Smooth muscle cell (in vitro differentiated cells): ENCODE data around the gene ABTB2. TPM values are rescaled to one million over a fixed set of nuclear protein-coding genes. Genes with fewer than 3 reads are reported as not detected.

ENCODE experiments used
- DNase-seq: peaks from one replicate; lab custom pipeline; 2025; ENCODE audit not compliant: unreplicated experiment; lab: John Stamatoyannopoulos, UW
- H2AFZ ChIP-seq: fragments of 200-600 bp; sonication (generic); 2 replicates; pipeline ENCODE4 v1.6.0; 2016; ENCODE audit warnings: antibody characterized with exemption, low read depth, mild to moderate bottlenecking
- H3F3A ChIP-seq: fragments of 200-600 bp; sonication (generic); 2 replicates; pipeline ENCODE4 v1.6.0; 2017; ENCODE audit warnings: antibody characterized with exemption, low read depth
- H3K27ac ChIP-seq: fragments of 200-600 bp; sonication (generic); 2 replicates; pipeline ENCODE4 v1.5.1; 2016; ENCODE audit warnings: low read depth, mild to moderate bottlenecking
- H3K27me3 ChIP-seq: fragments of 200-600 bp; sonication (generic); 2 replicates; pipeline ENCODE4 v1.6.1; 2016; ENCODE audit warnings: low read depth, mild to moderate bottlenecking
- H3K36me3 ChIP-seq: fragments of 200-600 bp; sonication (generic); 2 replicates; pipeline ENCODE4 v1.5.1; 2016; ENCODE audit warnings: low read depth
- H3K4me1 ChIP-seq: fragments of 200-600 bp; sonication (generic); 2 replicates; pipeline ENCODE4 v1.5.1; 2016; ENCODE audit warnings: low read depth
- H3K4me2 ChIP-seq: fragments of 200-600 bp; sonication (generic); 2 replicates; pipeline ENCODE4 v1.6.0; 2016; ENCODE audit warnings: mild to moderate bottlenecking
- H3K4me3 ChIP-seq: fragments of 200-600 bp; sonication (generic); 2 replicates; pipeline ENCODE4 v1.5.1; 2016; ENCODE audit warnings: mild to moderate bottlenecking
- H3K79me2 ChIP-seq: fragments of 200-600 bp; sonication (generic); 2 replicates; pipeline ENCODE4 v1.6.0; 2016; ENCODE audit warnings: low read depth, mild to moderate bottlenecking
- H3K9ac ChIP-seq: fragments of 200-600 bp; sonication (generic); 2 replicates; pipeline ENCODE4 v1.6.0; 2016; ENCODE audit warnings: low read depth
- H3K9me3 ChIP-seq: fragments of 200-600 bp; sonication (generic); replicated peaks from 2 replicates; pipeline ENCODE4 v1.5.1; 2016; ENCODE audit warnings: low read depth
- H4K20me1 ChIP-seq: fragments of 200-600 bp; sonication (generic); 2 replicates; pipeline ENCODE4 v1.6.0; 2016; ENCODE audit warnings: low read depth
- CTCF ChIP-seq: fragments of 200-600 bp; sonication (generic); IDR thresholded peaks from 2 replicates; pipeline ENCODE4 v1.5.1; 2017; ENCODE audit warnings: borderline replicate concordance, mild to moderate bottlenecking, antibody characterized with exemption; ENCODE audit not compliant: insufficient read depth, poor library complexity, severe bottlenecking
- WGBS: methylation state at CpG from one replicate; pipeline ENCODE4 v1.1.7; 2016; ENCODE audit warnings: low lambda C conversion rate; 5-methylcytosine and 5-hydroxymethylcytosine counted together
- polyA plus RNA-seq: library from polyadenylated mRNA; unstranded; fragments of >200 nt; fragmentation: Nextera tagmentation; extraction: Ambion mirVana; gene quantifications from 2 replicates; pipeline ENCODE4 v1.2.1, GENCODE V29; 2016
- total RNA-seq: library from RNA; depleted of rRNA; stranded (reverse); fragments of >200 nt; gene quantifications from 2 replicates; pipeline ENCODE4 v1.2.3, GENCODE V29; 2014

ABTB2 gene
- total and polyA plus RNA-seq, 2 experiments from 2014 or later = 4.3 to 4.9 TPM

- no peak for DNase-seq
- H4K20me1 ChIP-seq = peaks cover 11% of the 10 kb centered on the region
- H3K4me2 ChIP-seq = peak overlapping the region; percentile 58
- H3F3A ChIP-seq = peaks cover 15% of the 10 kb centered on the region
- H2AFZ ChIP-seq = no peak overlapping the region
- no peak overlapping the region for H3K9ac ChIP-seq
- no peaks in the 10 kb centered on the region for H3K27me3 ChIP-seq
- 29% methylated on average over 3 of the region's 3 CpGs for WGBS
- no peak overlapping the region for H3K4me3 ChIP-seq
- H3K4me1 ChIP-seq = peaks cover 30% of the 10 kb centered on the region
- TF ChIP-seq CTCF = no peak
- H3K36me3 ChIP-seq = no peaks in the 10 kb centered on the region
- peaks cover 16% of the 10 kb centered on the region for H3K79me2 ChIP-seq
- no peaks in the 10 kb centered on the region for H3K9me3 ChIP-seq
- H3K27ac ChIP-seq = peak overlapping the region; percentile 88
These were observed 56.9 kb downstream of the ABTB2 start for GRCh38 chr11:34300926-34301295.

- peak overlapping the region; percentile 58 for H3K4me2 ChIP-seq
- 73% methylated on average over 11 of the region's 11 CpGs for WGBS
These were observed 57.5 kb downstream of the ABTB2 start for GRCh38 chr11:34300026-34300925.

GRCh38 chr11:34299284-34299972 lies 58.4 kb downstream of the ABTB2 start:
- H3K9ac ChIP-seq = no peak overlapping the region
- H3K27ac ChIP-seq = no peak overlapping the region
- H3K4me3 ChIP-seq = no peak overlapping the region
- no peak for TF ChIP-seq CTCF
- H3K79me2 ChIP-seq = peaks cover 11% of the 10 kb centered on the region
- WGBS = 75% methylated on average over 11 of the region's 11 CpGs
- no peaks in the 10 kb centered on the region for H3K36me3 ChIP-seq
- H4K20me1 ChIP-seq = peaks cover 14% of the 10 kb centered on the region
- H3K4me2 ChIP-seq = no peak overlapping the region
- H3K4me1 ChIP-seq = peaks cover 30% of the 10 kb centered on the region
- H2AFZ ChIP-seq = no peak overlapping the region
- no peak for DNase-seq
- H3F3A ChIP-seq = peaks cover 15% of the 10 kb centered on the region
- H3K27me3 ChIP-seq = no peaks in the 10 kb centered on the region
- H3K9me3 ChIP-seq = no peaks in the 10 kb centered on the region

More at GRCh38 chr11:34300026-34300925, 57.5 kb downstream of the ABTB2 start:
- Histone ChIP-seq H3K79me2 (peaks cover 11% of the 10 kb centered on the region), H3K9ac (no peak overlapping the region), H3K4me3 (no peak overlapping the region), H2AFZ (no peak overlapping the region), H3K36me3 (no peaks in the 10 kb centered on the region), H3K9me3 (no peaks in the 10 kb centered on the region), H3K4me1 (peaks cover 30% of the 10 kb centered on the region), H3K27me3 (no peaks in the 10 kb centered on the region), H3K27ac (peak overlapping the region; percentile 88), H3F3A (peaks cover 15% of the 10 kb centered on the region), H4K20me1 (peaks cover 12% of the 10 kb centered on the region)
- DNase-seq = no peak
- no peak for TF ChIP-seq CTCF
